Measurements from ENCODE around the gene TIGD1.

The TIGD1 gene

GRCh38 chr2:232521959-232522622 is 28.3 kb downstream of the TIGD1 start:
- DNase-seq, result no peak

DNA sequence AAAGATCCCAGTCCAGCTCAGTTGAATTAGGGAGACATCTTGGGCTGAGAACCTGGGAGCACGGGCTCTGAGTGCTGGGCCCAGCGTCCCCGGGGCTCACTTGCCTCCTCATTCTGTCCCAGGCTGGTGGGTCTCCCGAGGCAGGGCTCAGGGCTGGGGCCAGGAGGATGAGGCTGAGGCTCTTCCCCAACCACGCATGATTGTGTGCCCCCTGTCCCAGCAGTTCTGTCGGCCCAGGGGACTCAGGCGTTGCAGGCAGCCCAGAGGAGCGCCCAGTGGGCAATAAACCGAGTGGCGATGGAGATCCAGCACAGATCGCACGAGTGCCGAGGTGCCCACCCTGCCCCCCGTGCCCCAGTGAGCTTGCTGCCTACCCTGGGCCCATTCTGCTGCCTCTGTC is 29.3 kb downstream of the TIGD1 start:
- no peak for DNase-seq

DNA sequence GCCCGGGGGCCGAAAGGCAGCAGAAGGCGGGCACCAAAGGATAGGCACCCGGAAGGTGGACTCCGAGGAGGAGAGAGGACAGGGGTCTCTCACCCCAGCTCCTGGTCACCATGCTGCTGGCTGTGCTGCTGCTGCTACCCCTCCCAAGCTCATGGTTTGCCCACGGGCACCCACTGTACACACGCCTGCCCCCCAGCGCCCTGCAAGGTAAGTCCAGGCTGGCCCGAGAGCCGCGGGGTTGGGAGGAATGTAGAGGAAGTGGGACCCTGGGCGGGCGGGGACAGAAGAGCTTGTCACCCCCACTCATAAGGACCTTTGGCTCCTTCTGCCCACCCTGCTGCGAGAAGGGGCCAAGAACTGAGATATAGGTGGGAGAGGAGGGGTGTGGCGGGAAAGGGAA is 29.9 kb downstream of the TIGD1 start:
- no peak for DNase-seq

GRCh38 chr2:232519581-232520438 is 30.5 kb downstream of the TIGD1 start, which contains the start of gene PRSS56:
TSS of gene PRSS56 (plus strand) at chr2:232520388. CDS start at chr2:232520599, 211 bp downstream.
- DNase-seq, result no peak

DNA sequence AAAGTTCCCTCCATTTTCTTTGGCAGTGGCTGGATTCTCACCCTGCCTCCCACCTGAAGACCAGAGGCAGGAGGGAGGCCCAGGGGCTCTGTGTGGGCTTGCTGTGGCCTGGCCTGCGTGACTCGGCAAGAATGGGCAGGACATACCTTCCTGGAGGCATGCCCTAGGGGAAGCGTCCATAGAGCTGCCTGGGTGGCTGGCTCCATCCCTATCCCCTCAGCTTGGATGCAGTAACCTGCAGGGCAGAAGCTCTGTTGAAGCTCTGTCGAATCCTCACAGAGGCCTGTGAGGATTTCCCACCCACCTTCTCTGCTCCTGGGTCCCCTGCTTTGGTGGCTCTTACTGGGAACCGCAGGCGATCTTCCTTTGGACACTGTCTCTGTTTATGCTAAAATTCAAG is 31.5 kb downstream of the TIGD1 start:
- no peak for DNase-seq

DNA sequence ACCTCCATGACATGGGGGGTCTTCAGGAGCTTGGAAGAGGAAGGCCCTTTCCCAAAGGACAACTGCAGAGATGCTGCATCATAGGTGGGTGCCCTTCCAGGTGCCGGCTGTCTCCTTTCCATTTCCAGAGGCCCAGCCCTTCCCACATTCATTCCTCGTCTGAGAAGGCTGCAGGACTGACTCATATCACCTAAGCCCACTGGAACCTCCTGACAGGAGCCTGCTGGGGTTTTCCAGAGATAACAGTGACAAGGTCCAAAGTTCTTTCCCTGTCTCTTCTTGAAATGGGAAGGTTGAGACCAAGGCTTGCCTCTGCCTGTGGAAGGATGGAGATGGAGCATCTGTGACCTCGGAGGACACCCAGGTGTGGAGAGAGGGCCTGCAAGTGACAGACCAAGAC is 33.8 kb downstream of the TIGD1 start:
- no peak for DNase-seq

DNA sequence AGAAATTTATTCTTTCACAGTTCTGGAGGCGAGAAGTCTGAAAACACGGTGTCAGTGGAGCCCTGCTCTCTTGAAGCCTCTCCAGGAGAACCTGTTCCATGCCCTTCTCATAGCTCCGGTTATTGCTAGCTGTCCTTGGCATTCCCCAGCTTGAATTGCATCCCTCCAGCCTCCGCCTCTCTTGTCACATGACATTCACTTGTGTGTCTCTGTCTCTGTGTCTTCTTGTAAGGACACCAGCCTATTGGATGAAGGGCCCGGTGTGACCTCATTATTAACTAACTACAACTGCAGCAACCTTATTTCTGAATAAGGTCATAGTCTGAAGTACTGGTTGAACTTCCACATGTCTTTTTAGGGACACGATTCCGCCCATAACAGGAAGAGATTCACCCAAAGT is 34.7 kb downstream of the TIGD1 start:
- no peak for DNase-seq

- DNase-seq, result no peak
Measured at GRCh38 chr2:232513353-232513752, 37.0 kb downstream of the TIGD1 start.

DNA sequence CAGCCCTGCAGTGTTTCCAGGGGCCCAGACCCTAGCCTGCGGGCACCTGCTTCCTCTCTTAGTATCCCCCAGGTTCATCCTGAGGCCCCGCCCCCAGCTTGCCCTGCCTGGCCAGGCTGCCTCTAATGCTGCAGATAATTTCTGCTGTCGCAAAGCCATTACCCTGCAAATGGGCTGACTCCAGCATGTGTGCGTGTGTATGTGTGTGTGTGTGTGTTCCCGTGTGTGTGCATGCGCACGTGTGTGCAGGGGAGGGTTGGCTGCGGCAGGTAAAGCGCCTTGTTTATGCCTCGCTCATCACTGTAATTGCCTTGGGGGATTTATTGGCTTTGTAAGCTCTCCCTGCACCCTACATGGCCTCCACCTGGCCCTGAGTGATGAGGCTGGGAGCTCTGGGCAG is 37.8 kb downstream of the TIGD1 start:
- no peak for DNase-seq

DNA sequence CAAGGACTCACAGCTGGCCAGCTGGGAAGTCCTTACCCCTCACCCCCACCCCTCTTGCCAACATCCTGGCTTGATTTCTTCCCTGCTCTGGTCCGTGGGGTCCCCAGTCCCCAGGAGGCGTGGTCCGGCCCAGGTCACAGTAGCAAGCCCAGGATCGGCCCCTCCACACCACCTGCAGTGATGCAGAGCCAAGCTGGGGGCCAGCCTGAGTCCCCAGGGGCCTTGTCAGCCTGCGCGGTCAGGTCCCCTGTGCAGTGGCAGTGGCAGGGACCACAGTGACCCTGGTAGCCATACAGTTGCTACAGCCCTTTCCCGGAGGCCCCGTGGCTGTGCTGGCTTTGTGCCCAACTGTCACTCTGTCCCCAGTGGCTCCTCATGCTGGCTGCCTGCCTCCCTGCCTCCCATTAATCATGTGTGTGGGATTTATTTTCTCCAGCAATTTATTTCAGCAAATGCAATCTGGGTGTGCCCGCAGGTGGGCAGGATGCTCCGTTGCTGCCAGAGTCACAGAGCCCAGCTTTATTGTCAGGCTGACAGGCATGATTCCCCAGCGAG is 38.9 kb downstream of the TIGD1 start:
- DNase-seq, result no peak

- no peak for DNase-seq
Measured at GRCh38 chr2:232508251-232508650, 42.1 kb downstream of the TIGD1 start.

GRCh38 chr2:232506709-232507108 is 43.6 kb downstream of the TIGD1 start:
- no peak for DNase-seq

DNA sequence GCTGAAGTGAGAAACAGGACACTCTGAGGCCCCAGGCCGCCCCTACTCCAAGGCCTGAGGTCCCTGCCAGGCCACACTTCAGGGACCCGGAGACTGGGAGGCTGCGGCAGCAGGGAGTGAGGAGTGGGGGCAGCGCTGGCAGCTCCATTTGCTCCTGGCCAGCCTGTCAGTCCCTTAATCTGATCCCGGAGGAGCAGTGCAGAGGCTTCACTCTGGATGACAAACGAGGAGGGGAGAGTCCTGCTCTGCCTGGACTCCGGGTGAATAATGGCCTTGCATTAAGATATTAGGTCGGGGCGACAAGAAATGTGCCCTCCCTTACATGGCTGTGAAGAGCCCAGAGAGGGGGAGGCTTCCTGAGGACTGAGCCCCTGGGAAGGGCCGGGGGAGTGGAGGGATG is 44.5 kb downstream of the TIGD1 start:
- DNase-seq, result no peak

GRCh38 chr2:232504438-232504837 is 45.9 kb downstream of the TIGD1 start:
- no peak for DNase-seq

DNA sequence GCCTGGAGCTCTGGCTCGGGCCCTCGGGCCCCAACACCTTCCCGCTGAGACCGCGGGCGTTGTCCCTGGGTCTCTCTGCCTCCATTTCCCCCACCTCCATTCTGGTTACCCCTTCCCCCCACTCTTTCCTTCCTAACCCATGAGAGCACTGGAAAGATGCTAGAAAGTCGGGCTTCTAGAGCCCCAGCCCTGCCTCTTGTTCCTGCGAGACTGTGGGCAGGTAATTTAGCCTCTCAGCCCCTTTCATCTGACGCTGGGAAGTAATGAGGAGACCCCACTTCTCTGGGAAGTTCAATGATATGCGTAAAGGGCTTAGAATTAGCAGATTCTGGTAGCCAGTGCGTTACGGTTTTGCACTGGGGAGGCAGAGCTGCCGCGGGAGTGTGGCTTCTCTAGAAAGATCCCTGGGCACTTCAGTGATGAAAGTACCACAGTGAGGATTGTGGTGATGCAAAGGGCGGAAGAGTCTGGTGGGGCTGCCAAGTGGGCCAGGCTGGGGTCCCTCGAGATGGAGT is 46.5 kb downstream of the TIGD1 start:
- no peak for DNase-seq

DNA sequence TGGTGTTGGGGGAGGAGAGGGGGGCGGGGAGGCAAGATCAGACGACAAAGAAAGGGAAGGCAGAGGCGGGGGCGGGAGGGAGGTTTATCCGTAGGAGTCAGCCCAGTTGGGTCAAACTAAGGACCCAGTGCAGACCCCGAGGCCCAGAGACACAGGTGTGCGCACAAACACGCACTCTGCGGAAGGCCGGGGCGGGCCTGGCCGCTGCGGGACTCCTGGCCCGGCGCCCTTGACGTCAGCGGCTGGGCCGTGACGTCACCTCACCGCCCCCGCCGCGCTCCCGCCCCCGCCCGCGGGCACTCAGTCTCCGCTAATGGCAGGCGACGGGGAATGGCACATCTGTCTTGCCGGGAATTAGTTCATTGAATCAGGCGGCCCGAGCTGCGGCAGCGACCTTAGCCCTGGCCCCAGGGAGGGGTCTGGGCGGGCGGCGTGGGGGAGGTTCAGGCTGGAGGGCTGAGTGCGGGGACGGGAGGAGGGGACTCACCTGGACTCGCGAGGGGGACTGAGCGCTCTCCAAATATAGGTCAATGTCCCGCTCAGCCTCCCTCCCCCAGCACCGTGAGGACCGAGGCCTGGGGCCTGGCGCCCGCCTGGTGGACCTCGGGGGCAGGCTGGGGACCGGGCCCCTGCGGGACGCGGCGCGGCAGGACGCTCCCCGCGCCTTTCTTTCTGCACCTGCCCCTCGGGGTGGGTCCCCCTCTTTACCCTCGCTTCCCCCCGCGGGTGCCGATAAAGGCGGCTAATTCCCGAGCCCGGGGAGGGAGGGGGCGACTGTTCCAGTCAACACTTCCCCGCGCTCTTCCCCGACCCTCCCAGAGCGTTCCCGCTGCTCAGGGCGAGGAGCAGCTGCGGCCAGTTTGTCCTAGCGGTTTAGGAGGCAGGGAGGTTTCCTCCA is 47.2 kb downstream of the TIGD1 start:
- DNase-seq, result no peak

DNA sequence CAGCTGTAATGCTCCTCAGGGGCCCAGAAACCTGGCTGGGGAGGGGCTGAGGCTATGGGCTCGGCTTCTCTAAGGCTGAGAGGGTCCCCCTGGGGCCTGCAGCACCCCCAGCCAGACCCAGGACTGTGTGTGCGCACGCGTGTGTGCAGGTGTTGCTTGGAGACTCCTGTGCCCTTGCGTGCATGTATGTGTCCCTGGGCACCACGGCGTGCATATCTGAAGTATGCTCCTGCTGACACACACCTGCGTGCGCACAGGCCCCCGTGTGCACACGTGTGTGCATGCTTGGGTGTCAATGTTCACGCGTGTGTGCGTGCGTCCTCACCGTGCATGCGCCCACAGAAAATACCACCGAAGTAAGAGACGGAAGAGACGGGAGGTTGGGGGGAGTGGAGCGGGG is 47.8 kb downstream of the TIGD1 start:
- DNase-seq, result no peak

- DNase-seq, result no peak
Measured at GRCh38 chr2:232501794-232502390, 48.5 kb downstream of the TIGD1 start.

DNA sequence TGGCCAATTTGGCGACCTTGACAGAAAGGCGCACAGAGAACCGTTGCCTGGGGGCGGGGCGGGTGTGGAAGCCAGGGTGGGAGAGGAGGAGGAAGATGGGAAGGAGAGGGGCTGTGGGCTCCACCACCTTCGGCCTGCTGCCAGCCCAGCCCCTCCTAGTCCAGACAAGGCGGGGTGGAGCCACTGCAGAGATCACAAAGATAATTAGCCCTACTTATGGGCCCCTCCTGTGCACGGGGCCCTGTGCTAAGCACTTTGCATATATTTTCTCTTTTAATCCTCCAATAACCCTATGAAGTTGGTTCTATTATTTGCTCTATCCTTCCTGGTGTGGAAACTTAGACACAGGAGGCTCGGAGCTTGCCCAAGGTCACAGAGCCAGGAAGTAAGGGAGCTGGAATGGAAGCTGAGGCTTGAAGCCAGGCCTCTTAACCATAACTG is 49.0 kb downstream of the TIGD1 start:
- DNase-seq, result no peak

GRCh38 chr2:232498452-232498851 is 51.9 kb downstream of the TIGD1 start:
- DNase-seq, result no peak

Data from GF-D8 (cell line).